Kidney capillary endothelial cell (primary cell): Measurements from ENCODE around the gene CROCC.

Experiments
- DNase-seq: peaks from one replicate; pipeline ENCODE4 v3.0.0-alpha.2; 2018; ENCODE audit warnings: low spot score

Gene CROCC

DNA sequence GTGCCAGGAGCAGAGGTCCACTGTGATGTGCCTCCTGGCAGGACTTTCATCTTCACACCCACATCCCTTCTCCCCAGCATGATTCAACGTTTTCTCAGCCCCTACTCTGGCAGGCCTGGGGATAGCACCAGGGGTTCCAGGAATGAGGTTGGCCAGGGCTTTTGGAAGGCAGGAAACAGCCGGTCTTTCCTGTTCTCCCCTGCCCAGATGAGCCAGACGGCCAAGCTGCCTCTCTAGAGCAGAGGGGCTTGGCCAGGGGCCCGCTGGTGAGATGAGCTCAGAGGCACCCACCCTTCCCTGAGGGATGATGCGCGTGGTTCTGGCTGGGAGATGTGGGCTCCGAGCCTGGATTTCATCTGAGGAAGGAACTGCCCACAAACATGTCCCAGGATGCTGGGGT, 63.0 kb downstream of the CROCC start:
- DNase-seq, result peak; percentile 84

DNA sequence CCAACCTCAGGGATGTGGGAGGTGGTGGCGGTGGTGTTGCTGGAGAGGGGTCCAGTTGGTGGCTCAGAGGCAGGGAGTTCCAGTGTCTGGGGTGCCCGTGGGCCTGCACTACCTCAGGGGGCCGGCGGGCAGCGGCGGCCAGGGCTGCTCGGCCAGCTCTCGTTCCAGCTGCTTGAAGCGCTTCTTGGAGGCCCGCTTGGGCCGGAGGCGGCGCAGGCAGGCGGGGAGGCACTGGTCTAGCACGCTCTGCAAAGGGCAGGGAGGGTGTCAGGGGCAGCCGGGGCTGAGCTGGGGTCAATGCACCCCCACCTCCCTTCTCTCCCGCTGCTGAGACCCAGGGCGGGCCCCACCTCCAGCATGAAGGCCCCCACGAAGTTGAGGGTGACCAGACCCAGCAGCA, 64.4 kb downstream of the CROCC start:
- no peak for DNase-seq

DNA sequence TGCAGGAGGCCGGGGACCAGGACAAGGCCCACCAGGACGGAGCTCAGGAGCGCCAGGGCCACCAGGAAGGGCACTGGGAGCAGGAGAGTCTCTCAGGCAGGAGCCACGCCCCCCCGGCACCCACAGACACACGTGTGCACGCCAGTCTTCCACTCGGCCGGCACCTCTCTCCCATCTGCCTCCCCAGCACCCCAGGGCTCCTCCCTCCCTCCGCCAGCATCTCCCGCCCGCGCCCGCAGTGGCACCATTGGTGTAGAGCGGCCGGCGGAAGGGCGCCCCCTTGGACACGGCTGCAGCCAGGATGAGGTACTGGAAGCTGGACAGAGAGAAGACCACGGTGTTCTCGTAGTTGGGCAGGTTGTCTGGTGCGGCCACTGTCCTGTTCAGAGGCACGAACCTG, 64.8 kb downstream of the CROCC start:
- DNase-seq, result no peak

DNA sequence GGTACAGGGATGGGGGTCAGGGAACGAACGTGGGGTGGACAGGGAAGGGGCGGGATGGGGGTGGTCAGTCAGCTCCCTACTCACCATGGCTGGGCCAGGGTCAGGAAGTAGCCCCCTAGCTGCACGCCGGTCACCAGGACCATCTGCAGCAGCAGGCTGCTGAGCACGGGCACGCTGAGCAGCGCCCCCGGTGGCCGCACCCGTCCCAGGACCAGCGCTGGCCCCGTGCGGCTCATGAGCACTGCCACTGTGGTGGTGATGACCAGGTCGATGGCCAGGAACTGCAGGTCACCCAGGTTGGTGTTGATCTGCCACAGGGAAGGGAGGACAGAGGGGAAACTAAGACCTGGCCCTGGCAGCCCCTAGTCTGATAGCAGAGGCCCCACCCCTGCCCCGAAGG, 65.2 kb downstream of the CROCC start:
- no peak for DNase-seq

DNA sequence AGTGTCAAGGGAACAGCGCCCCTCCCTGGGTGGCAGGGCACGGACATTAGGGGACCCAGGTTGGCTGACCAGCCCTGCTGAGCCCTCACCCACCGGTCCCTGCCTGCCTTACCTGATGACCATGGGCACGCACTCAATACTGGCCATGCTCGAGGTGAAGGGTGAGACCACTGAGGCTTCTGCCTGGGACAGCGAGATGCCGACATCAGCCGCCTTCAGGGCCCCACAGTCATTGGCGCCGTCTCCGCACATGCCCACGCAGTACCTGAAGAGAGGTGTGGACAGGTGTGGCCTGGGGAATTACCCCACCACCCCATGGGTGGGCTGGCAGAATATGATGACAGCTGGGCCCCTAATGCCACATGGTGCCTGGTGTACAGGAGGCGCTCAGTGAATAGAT, 66.5 kb downstream of the CROCC start:
- DNase-seq, result no peak

DNA sequence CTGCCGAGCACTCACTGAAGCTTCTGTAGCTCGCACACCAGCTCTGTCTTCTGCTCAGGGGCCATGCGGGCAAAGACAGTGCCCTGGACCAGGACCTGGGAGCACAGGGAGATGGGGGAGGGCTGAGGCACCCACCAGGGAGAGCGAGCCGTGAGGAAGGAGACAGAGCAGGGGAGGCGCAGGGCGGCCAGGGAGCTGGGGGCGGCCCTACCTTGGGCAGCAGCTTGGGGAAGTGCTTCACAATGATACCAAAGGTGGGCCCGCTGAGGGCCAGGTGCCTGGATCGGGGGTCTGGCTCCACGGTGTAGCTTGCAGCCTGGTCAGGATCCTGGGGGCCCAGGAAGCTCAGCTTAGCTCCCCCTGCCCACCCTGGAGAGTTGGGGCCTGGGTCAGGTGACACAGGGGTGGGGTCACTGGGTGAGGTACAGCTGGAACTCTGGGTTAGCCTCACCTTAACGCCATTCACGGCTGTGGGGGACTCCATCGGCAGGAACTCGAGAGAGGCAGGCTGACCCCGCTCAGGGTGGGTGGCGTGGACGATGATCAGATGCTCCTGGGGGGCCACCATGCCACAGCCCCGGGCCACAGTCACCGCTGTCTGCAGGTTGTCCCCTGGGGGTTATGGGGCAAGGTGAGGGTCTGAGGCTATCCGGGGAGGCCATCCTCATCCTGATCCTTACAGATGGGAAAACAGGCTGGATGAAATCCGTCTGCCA, 68.1 kb downstream of the CROCC start:
- DNase-seq, result no peak

DNA sequence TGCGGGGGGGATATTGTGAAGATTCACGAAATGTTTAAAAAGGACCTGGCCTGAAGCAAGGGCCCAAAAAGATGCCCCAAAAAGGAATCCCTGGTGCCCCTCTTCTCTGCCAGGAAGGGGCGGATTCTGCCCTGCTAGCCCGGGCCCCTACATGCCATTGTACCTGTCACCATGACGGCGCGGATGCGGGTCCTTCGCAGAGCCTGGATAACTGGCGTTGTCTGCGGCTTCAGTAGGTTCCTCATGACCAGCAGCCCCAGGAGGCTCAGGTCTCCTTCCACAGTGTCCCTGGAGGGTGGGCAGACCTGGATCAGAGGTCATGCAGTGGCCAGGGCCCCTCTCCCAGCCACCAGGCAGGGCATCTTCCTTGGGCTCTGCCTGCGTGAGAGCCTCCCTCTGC, 69.8 kb downstream of the CROCC start:
- no peak for DNase-seq

DNA sequence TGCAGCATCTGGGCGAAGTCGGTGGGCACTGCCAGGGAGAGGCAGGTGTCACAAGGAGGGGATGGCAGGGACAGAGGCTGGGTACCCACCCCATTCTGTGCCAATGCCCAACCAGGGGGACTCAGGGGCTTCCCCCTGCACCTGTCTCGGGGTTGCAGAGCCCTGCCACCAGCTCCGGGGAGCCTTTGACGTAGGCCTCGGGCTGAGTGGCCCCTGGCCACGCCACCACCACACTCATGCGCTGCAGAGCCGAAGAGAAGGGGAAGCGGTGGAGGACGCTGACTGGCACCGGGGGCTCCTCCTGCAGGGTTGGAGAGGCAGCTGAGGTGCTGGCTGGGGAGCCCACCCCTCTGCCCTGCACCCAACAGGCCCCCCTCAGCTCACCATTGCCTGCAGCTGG, 70.4 kb downstream of the CROCC start:
- no peak for DNase-seq

DNA sequence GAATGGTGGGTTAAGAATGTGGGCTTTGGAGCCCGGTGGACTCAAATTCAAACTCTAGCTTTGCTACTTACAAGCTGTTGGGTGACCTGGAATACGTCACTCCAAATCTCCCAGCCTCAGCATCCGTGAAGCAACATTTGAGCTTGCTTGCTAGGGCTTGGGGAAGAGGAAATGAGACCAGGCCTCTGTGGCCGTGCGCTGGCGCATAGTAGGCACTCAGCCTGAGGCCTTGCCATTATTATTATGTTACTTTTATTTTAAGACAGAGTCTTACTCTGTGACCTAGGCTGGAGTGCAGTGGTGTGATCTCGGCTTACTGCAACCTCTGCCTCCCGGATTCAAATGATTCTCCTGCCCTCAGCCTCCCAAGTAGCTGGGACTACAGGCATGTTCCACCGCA, 70.9 kb downstream of the CROCC start:
- no peak for DNase-seq

DNA sequence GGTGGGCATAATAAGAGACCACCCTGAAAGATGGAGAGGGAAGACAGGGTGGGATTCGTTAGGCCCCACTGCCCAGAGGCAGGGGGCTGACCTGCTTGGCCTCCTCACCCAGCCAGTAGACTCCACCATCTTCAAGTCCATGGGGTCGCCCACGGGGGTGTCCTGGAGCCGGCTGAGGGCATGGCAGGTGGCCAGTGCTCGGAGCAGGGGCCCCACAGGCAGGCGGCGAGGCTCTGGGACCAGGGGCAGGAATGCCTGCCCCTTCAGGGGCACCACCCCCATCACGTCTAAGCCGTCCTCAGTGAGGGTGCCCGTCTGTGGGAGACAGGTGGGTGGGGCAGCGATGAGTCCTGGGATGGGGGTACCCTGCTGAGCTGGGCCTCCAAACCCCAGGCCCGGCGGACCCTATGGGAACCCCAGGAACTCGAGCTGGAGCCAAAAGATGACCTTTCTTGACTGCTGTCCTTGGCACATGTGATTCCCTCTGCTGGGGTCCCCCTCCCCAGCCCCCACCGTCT, 71.8 kb downstream of the CROCC start:
- no peak for DNase-seq

DNA sequence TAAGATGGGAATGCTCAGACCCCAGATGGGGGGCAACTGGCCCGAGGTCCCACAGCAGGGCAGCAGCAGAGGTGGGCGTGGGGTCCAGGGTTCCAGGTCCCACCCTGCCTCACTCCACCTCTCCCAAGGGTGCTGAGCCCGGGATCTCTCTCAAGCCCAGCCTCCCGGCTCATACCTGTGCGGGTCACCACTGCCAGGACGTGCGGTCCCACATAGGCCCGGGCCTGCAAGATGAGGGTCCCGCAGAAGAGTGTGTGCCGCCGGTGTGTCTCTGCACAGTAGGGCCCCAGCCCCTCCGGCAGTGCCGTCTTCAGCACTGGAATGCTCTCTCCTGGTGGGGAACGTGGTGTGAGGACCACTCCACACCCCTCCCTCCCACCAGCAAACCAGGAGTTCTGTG, 75.1 kb downstream of the CROCC start:
- DNase-seq, result no peak

DNA sequence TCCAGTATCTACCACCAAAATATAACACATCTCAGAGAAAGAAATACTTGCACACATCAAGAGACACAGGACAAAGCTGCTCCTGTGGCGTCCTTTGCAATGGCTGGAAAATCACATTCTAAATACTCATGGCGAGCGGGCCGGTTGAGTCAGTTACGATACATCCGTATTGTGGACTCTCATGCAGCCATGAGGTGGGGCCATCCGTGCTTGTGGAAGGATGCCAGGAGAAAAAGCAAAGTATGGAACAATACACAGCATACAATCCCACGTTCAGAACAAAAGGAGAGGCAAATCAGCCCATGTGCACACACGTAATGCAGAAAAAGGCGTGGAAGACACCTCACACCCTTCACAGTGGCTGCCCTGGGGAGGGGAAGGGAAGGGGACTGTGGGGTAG, 76.9 kb downstream of the CROCC start:
- DNase-seq, result no peak

DNA sequence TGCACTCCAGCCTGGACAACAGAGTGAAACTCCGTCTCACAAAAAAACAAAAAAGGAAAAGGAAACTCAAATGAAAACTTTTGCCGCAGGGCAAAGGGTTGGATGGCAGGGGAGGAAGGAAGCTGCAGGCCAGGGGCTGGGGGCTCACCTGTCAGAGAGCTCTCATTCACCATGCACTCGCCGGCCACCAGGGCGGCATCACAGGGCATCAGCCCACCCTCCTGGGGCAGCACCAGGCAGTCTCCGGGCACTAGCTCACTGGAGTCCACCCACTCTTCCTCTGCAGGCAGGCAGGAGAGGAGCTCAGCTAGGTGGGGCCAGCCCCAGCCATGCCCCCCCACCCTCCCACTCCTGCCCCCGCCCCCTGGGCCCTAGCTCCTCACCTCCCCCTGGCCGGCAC, 78.1 kb downstream of the CROCC start:
- DNase-seq, result no peak

DNA sequence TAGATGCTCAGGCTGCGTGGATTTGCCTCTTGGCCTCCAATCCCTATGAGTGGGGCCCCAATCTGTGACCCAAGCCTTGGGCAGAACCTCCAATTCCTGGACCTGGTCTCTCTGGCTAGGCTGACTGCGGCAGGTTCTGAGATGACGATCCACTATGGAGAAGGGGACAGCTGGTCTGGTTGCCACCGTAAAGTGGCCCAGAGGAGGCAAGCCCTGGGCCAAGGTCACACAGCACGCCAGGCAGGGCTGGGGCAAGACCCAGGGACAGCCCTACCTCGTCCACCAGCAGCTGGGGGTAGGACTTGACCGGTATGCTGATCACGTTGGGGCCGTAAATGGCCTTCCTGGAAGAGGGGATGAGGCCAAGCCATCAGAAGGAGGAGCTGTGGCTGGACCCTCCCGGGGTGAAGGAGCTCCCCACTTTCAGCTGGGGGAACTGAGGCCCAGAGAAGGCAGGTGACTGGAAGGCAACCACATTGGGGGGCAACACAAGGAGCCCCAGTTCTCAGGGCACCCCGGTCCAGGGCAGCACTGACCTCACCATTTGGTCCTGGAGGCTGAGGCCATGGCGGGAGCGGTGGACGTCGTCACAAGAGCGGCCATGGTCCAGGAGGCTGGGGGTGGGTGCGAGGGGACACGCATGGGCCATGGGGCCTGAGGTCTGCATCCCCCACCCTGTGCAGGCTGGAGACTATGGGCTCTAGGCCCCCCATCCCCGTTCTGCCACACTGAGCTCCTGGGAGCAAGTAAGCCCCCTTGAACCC, 80.2 kb downstream of the CROCC start:
- DNase-seq, result no peak

DNA sequence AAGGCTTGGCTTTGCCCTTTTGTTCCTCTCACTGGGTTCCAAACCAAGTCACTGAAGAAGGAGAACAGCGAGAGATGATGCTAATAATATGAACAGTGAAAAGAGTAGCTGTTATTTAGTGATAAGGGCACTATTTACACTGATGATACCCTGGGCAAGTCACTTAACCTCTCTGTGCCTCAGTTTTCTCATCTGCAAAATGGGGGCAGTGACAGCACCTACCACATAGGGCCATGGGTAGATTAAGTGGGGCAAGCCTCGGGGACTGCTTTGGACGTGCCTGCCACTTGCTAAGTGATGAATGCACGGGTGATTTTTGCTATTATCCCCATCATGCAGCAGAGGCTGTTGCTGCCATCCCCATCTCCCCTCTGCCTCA, 80.8 kb downstream of the CROCC start:
- DNase-seq, result no peak

DNA sequence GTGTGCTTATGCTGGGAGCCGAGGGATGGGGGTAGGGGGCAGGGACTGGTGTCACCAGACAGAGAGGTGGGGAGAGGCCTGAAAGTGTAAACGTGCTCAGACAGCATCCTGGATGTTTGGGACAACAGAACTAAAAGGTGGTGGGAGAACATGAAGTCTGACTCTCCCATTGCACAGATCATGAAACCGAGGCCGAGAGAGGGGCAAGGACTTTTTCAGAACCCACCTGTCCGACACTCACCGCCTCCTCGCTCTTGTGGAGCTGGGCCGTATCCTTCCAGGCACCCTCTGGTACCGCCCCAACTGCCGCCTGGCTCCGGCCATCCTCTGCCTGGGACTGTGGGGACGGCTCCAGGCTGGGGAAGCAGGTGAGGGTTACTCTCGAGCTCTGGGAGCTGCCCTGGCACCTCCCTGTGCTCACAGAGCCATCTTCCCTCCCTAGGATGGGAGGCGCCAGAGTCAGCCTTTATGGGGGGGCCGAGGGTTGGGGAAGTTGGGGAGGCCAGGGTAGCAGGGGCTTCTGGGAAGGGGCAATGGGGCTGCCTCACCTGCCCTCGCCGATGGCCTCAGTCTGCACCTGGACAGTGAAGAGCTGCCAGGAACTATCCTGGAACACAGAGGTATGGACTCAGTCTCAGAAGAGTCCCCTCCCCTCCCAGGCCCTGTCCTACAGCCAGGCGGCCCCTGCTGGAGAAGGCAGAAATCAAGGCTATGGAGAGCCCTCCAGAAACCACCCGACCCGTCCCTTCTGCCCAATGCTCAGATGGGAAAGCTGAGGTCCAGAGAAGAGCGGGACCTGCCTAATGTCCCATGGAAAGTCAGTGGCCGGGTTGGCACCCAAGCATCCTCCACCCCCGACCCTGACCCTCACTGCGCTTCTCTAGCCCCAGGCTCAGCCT, 83.0 kb downstream of the CROCC start:
- no peak for DNase-seq

DNA sequence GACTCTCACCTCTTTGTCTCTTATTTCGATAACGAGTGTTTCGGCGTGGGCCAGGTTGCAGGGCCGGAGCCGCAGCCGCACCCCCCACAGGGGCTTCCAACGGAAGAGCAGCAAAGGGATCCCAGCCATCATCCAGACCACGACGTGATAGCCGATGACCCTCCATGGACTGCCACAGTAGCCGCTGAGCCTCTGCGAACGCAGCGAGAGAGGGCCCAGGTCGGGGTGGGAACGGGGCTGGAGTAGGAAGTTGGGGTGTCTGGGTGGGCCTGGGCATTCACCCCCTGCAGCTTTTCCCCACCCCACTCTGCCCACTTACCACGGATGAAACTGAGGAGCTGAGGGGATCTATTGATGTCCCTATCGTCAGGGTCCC, 83.6 kb downstream of the CROCC start:
- no peak for DNase-seq

DNA sequence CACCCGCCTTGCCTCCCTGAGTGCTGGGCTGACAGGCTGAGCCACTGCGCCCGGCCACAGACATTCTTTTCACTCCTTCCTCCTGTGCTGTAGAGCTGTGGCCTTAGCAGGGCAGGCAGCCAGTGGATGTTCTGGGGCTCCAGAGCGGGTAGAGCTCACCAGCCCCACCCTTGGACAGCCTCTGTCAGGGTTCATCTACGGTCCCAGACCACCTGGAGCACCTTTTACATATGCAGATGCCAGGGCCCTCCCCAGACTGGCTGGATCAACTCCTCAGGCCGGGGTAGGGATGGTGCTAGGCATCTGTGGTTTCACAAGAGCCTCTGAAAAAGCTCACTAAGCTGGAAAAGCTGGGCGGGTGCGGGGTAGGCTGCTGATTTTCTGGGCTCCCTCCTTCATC, 85.4 kb downstream of the CROCC start:
- DNase-seq, result no peak

DNA sequence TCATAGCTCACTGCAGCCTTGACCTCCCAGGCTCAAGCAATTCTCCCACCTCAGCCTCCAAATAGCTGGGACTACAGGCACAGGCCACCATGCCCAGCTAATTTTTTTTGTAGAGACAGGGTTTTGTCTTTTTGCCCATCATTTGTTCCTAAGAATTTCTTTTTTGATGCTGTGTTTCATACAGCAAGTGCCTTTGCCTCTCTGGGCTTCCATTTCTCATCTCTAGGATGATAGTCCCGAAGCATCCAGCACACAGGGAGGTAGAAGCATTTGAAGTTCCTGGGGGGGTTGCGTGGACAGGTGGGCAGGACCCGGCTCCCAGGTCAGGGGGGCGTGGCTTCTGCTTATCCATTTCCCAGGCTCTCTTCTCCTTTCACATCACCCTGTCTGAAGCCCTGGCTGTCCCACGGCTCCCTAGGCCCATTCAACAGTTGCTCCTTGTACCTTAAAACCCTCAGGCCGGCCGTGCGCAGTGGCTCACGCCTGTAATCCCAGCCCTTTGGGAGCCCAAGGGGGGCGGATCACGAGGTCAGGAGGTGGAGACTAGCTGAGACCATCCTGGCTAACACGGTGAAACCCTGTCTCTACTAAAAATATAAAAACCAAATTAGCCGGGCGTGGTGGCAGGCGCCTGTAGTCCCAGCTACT, 86.6 kb downstream of the CROCC start:
- DNase-seq, result no peak

DNA sequence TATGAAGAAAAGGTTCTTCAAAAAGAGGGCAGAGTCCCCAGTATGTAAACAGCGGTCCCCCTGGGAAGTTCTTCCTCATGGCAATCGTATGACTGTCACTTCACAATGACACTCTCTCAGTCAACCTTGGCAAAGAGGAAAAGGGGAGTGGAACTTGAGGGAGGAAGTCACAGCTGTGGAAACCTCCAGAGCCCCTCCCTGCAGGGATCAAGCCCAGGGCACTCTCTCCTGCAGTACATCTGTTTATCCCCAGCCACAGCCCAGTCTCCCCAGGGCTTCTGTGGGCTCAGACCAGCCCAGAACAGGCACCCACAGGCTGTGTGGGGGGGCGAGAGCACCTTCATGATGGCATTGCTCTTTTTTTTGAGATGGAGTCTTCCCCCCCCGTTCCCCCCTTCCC, 88.0 kb downstream of the CROCC start:
- peak; percentile 25 for DNase-seq

DNA sequence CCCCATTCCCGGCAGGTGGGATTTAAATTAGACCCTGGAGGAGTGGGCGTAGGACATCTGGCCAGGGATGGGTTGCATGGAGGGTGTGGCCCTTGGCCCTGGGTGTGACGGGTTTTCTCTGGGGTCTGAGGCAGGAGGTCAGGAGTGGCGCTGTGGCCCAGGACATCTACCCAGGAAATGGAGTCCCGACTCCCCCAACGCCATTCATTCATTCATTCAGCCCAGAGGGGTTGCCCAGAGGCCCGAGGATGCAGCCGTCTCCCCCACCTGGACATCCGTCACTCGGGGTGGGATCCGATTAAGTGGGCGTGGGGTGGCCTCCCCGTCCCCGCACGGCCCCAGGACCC, 89.3 kb downstream of the CROCC start:
- DNase-seq, result peak; percentile 15
